WERI-Rb-1 (cell line): ENCODE measurements around the gene EVL.
A peak's percentile ranks its signal among the peaks of the same experiment; 100 is the strongest.

Source experiments
- DNase-seq: peaks from one replicate; pipeline ENCODE4 v3.0.0-alpha.2; 2020
- H3K27ac ChIP-seq: fragments of 250-450 bp; sonication (Bioruptor Pico); 2 replicates; pipeline ENCODE4 v1.5.1; 2020; ENCODE audit warnings: mild to moderate bottlenecking, moderate library complexity
- H3K27me3 ChIP-seq: fragments of 250-450 bp; sonication (Bioruptor Pico); 2 replicates; pipeline ENCODE4 v1.5.1; 2021; ENCODE audit warnings: mild to moderate bottlenecking, low read depth, moderate library complexity; ENCODE audit not compliant: insufficient read depth, severe bottlenecking
- H3K36me3 ChIP-seq: fragments of 250-450 bp; sonication (Bioruptor Pico); 2 replicates; pipeline ENCODE4 v1.5.1; 2020; ENCODE audit warnings: mild to moderate bottlenecking, moderate library complexity
- H3K4me3 ChIP-seq: 2 replicates; pipeline ENCODE4 v1.5.1; 2011; ENCODE audit warnings: low read depth, mild to moderate bottlenecking, control low read depth, low read length
- H3K9me3 ChIP-seq: fragments of 250-450 bp; sonication (Bioruptor Pico); 2 replicates; pipeline ENCODE4 v1.5.1; 2021; ENCODE audit warnings: mild to moderate bottlenecking, moderate library complexity; ENCODE audit not compliant: severe bottlenecking
- TF ChIP-seq, protein P1 (sequence below): IDR thresholded peaks from 2 replicates; pipeline ENCODE4 v1.5.1; 2011; ENCODE audit warnings: low read depth, mild to moderate bottlenecking, control low read depth, inconsistent platforms, low read length

EVL gene

DNA sequence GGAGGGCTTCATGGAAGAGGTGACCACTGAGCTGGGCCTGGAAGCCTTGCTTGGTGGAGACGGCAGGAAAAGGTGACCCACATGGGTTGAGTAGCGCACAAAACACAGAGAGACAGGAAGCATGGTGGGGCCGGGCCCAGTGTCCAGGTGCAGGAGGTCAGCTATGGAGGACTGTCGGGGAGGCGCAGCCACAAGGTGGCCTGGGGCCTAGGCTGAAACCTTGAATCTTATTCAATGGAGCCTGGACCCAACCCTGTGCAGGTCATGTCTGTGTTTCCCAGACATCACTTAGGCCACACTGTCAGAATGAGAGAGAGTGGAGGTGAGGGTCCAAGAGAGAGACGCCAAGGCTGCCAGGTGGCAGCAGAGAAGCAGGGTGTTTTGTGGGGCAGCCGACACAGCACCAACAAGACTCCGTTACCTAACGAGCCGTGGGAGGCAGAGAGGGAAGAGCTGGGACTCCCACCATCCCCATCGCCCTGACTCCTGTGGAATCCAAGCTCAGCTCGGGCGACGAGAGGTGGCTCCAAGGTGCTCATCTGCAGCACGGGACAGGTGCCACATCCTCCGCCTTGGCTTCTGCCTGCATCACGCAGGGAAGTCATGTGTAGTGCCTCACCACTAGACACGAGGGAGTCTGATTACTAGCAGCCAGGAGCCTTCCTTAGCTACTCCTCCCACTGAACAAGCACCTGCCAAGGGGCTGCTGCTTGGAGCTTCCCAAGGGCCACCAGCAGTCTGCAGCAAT, 55.5 kb downstream of the EVL start:
- DNase-seq = no peak
- Histone ChIP-seq H3K4me3 (no peak overlapping the region), H3K9me3 (no peaks in the 10 kb centered on the region), H3K27me3 (no peaks in the 10 kb centered on the region), H3K27ac (peak overlapping the region; percentile 75), H3K36me3 (peaks cover 33% of the 10 kb centered on the region)
- TF ChIP-seq, protein P1, sequence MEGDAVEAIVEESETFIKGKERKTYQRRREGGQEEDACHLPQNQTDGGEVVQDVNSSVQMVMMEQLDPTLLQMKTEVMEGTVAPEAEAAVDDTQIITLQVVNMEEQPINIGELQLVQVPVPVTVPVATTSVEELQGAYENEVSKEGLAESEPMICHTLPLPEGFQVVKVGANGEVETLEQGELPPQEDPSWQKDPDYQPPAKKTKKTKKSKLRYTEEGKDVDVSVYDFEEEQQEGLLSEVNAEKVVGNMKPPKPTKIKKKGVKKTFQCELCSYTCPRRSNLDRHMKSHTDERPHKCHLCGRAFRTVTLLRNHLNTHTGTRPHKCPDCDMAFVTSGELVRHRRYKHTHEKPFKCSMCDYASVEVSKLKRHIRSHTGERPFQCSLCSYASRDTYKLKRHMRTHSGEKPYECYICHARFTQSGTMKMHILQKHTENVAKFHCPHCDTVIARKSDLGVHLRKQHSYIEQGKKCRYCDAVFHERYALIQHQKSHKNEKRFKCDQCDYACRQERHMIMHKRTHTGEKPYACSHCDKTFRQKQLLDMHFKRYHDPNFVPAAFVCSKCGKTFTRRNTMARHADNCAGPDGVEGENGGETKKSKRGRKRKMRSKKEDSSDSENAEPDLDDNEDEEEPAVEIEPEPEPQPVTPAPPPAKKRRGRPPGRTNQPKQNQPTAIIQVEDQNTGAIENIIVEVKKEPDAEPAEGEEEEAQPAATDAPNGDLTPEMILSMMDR = no peak

DNA sequence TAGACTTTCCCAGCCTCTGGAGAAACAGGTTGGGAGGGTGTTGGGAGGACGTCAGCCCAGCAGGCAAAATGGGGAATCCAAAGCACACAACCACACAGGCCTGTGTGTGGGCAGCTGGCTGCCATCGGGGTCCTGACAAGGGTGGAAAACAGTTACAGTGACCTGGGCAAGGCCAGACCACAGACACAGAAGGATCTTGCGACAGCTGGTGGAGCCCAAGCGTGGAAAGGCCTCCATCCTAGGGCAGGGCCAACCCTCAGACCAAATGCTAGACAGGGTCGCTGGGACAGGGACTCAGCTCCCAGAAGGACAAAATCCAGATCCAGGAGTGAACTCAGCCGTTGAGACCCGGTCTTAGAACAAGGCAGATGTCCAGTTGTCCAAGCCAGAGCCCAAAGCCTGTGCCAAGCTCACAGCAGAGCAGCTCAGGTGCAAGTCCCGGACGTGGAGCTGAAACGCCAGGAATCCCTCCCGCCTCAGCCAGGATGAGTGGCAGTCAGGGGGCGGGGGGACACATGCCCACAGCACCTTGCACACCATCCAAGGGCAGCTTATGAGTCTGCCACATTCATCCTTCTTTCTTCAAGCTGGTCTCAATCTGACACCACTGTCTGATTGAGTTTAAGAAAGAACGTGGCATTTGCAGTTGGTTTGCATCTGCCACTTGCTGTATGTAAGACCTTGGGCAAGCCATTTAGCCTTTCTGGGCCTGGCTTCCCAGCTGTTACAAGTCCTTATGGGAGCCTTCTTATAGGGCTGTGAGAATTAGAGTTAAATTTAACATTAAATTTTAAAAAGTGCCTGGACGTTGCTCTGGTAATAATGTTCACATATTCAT, 56.6 kb downstream of the EVL start:
- H3K27ac ChIP-seq = peak overlapping the region; percentile 75
- H3K36me3 ChIP-seq = peaks cover 44% of the 10 kb centered on the region
- peak; percentile 56 for DNase-seq
- TF ChIP-seq, protein P1 = no peak
- no peaks in the 10 kb centered on the region for H3K9me3 ChIP-seq
- H3K4me3 ChIP-seq = no peak overlapping the region
- no peaks in the 10 kb centered on the region for H3K27me3 ChIP-seq

DNA sequence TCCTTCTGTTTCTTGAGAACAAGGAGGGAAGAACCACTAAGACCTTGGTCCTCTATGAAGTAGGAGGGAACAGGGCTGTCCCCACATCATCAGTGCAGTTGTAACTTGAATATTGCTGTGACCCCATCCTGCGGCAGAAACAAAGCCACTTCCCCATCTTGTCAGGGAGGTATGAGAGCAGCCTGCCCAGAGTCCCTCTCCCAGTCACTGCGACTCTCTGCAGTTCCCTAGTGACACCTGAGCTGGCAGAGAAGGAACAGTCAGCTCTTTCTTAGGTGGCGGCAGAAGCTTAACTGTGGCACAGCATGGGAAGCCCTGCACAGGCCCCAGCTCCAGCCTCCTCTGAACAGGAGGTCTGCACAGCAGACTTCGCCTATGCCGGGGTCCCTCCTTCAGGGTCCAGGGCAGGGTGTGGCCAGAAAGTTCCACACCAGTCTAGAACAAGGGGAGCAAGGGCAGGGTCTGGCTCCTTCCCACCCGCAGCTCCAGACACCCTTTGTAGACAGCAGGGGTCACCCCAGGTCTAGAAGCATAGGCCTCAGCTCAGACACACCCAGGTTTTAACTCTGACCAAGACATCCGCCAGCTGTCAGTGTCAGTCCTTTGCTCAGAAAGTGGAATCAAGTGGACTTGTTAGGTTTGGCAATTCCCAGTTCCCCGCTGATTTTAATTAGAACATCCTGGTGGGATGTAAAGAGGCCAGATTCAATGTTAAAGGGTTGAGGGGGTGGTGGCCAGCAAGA, 57.4 kb downstream of the EVL start:
- Histone ChIP-seq H3K9me3 (no peaks in the 10 kb centered on the region), H3K4me3 (no peak overlapping the region), H3K27ac (peak overlapping the region; percentile 75), H3K27me3 (no peaks in the 10 kb centered on the region), H3K36me3 (peaks cover 44% of the 10 kb centered on the region)
- peak; percentile 78 for DNase-seq
- TF ChIP-seq, protein P1 = peak; percentile 50

DNA sequence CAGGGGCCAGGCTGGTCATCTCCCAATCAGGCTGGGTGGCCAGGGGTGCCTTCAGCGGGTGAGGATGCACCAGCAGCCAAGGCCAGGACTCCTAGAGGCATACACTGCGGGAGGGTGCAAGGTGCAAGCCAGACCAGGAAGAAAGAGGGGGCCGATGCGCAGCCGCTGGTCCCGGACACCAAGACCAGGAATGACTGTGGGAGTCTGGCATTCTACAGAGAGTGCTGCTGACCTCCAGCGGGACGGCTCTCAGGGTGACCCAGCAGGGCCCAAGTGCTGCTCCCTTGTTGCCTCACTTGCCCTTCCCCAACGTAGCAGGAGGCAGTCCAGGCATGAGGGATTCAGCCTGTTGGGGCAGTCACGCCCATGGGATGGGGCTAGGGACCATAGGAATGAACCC, 58.4 kb downstream of the EVL start:
- Histone ChIP-seq H3K4me3 (no peak overlapping the region), H3K36me3 (peaks cover 42% of the 10 kb centered on the region), H3K27me3 (no peaks in the 10 kb centered on the region), H3K9me3 (no peaks in the 10 kb centered on the region), H3K27ac (peak overlapping the region; percentile 75)
- TF ChIP-seq, protein P1 = no peak
- no peak for DNase-seq

DNA sequence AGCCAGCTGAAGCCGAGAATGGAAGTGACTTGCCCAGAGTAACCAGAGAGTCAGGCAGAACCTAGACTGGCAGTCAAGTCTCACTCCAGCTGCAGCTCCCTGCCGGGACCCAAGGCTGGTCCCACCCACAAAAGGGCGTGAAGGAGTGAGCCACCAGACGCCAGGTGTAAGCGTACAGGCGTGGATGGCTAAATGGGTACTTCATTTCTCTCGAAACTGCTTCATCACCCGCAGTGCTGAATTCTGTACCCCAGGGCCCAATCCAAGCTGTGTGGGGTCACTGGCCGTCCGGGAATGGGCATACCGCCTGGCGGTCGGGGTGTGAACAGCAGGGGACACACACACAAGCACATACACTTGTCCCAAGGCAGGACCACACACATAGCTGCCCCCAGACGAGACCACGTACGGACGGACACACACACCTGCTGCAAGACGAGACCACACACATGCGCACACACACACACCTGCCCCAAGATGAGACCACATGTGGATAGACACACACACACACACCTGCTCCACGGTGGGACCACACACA, 59.4 kb downstream of the EVL start:
- no peak for DNase-seq
- no peak overlapping the region for H3K27ac ChIP-seq
- TF ChIP-seq, protein P1 = no peak
- H3K4me3 ChIP-seq = no peak overlapping the region
- no peaks in the 10 kb centered on the region for H3K27me3 ChIP-seq
- H3K36me3 ChIP-seq = peaks cover 43% of the 10 kb centered on the region
- H3K9me3 ChIP-seq = no peaks in the 10 kb centered on the region
